Bronchial epithelial cell (primary cell): ENCODE data around the gene RET. TPM values are rescaled to one million over a fixed set of nuclear protein-coding genes. Genes with fewer than 3 reads are reported as not detected.

Experiments used
- DNase-seq: peaks from one replicate; pipeline ENCODE4 v3.0.0-alpha.2; 2010; ENCODE audit warnings: low read depth
- FAIRE-seq: peaks from 2 replicates; lab custom pipeline; 2011; peaks lifted over from hg19 to GRCh38; lab: Jason Lieb, UNC
- H3K27me3 ChIP-seq: 2 replicates; pipeline ENCODE4 v1.5.1; 2011; ENCODE audit warnings: low read length; ENCODE audit not compliant: control insufficient read depth, insufficient read depth
- H3K36me3 ChIP-seq: 2 replicates; pipeline ENCODE4 v1.5.1; 2011; ENCODE audit warnings: low read length; ENCODE audit not compliant: control insufficient read depth, insufficient read depth
- H3K4me3 ChIP-seq: 2 replicates; pipeline ENCODE4 v1.5.1; 2011; ENCODE audit warnings: mild to moderate bottlenecking, low read depth, low read length, control low read depth
- CTCF ChIP-seq: IDR thresholded peaks from 2 replicates; pipeline ENCODE4 v1.5.1; 2011; ENCODE audit warnings: mild to moderate bottlenecking, moderate library complexity, low read length, control low read depth, inconsistent platforms; ENCODE audit not compliant: insufficient read depth, severe bottlenecking
- total RNA-seq: library from RNA; depleted of rRNA; stranded (reverse); fragments of >200 nt; gene quantifications from 2 replicates; pipeline ENCODE4 v1.2.1, GENCODE V29; 2014

Gene RET
- total RNA-seq, 1 donor from 2014 or later: 0.53 TPM

- no peaks in the 10 kb centered on the region for H3K27me3 ChIP-seq
- no peak for TF ChIP-seq CTCF
- no peaks in the 10 kb centered on the region for H3K36me3 ChIP-seq
- FAIRE-seq (no peak), DNase-seq (no peak)
- no peak overlapping the region for H3K4me3 ChIP-seq
Observed at GRCh38 chr10:43047288-43047970, 29.4 kb upstream of the RET start.

GRCh38 chr10:43048301-43049051 is 28.4 kb upstream of the RET start:
- Histone ChIP-seq H3K4me3 (no peak overlapping the region), H3K27me3 (no peaks in the 10 kb centered on the region), H3K36me3 (no peaks in the 10 kb centered on the region)
- DNase-seq (no peak), FAIRE-seq (no peak)
- no peak for TF ChIP-seq CTCF

GRCh38 chr10:43049081-43049551 is 27.8 kb upstream of the RET start:
- no peak for FAIRE-seq
- Histone ChIP-seq H3K27me3 (no peaks in the 10 kb centered on the region), H3K4me3 (no peak overlapping the region), H3K36me3 (no peaks in the 10 kb centered on the region)
- no peak for DNase-seq
- TF ChIP-seq CTCF: no peak

- H3K36me3 ChIP-seq: no peaks in the 10 kb centered on the region
- H3K27me3 ChIP-seq: no peaks in the 10 kb centered on the region
- H3K4me3 ChIP-seq: no peak overlapping the region
- FAIRE-seq (no peak), DNase-seq (no peak)
- no peak for TF ChIP-seq CTCF
Observed at GRCh38 chr10:43050011-43050410, 26.9 kb upstream of the RET start.

GRCh38 chr10:43053825-43054224 is 23.0 kb upstream of the RET start:
- Histone ChIP-seq H3K4me3 (no peak overlapping the region), H3K27me3 (no peaks in the 10 kb centered on the region), H3K36me3 (no peaks in the 10 kb centered on the region)
- TF ChIP-seq CTCF: no peak
- DNase-seq: no peak
- no peak for FAIRE-seq
